AG04450 (cell line): ENCODE measurements around the gene FAM114A2. TPM values are rescaled to one million over a fixed set of nuclear protein-coding genes. Genes with fewer than 3 reads are reported as not detected.
A peak's percentile ranks its signal among the peaks of the same experiment; 100 is the strongest.

Experiments used
- CTCF ChIA-PET: fragments of 300-600, 350-600 bp; formaldehyde crosslinking; extraction: SDS; loops from one replicate; lab custom pipeline; 2022; ENCODE audit warnings: antibody characterized with exemption, inconsistent platforms; lab: Charles Lee
- POLR2A ChIA-PET: fragments of 350-600 bp; formaldehyde crosslinking; extraction: SDS; loops from one replicate; lab custom pipeline; 2021; ENCODE audit warnings: antibody characterized with exemption, inconsistent platforms; lab: Yijun Ruan, JAX
- DNase-seq: peaks from one replicate; pipeline ENCODE4 v3.0.0-alpha.2; 2011; ENCODE audit warnings: low read depth, low spot score
- H3K27ac ChIP-seq: one replicate; pipeline ENCODE4 v1.5.1; 2012; ENCODE audit warnings: low read depth, low read length, control low read depth
- H3K27me3 ChIP-seq: one replicate; pipeline ENCODE4 v1.6.0; 2012; ENCODE audit warnings: low read length; ENCODE audit not compliant: control insufficient read depth, insufficient read depth
- H3K4me3 ChIP-seq: 2 replicates; pipeline ENCODE4 v1.5.1; 2011; ENCODE audit warnings: mild to moderate bottlenecking, low read depth, low read length, control low read depth
- H3K9me3 ChIP-seq: 2 replicates; pipeline ENCODE4 v1.5.1; 2012; ENCODE audit warnings: low read length; ENCODE audit not compliant: control insufficient read depth, insufficient read depth
- polyA minus RNA-seq: library from RNA; depleted of rRNA, polyadenylated mRNA; stranded (reverse); fragments of >200 nt; gene quantifications from 2 replicates; pipeline ENCODE4 v1.2.3, GENCODE V29; 2011; rRNA and poly(A)+ RNA removed
- polyA plus RNA-seq: library from polyadenylated mRNA; depleted of rRNA; stranded (reverse); fragments of >200 nt; gene quantifications from 2 replicates; pipeline ENCODE4 v1.2.3, GENCODE V29; 2011; rRNA removed
- TF ChIP-seq, protein P1 (sequence below): IDR thresholded peaks from 2 replicates; pipeline ENCODE4 v1.5.1; 2011; ENCODE audit warnings: low read depth, low read length, control low read depth, inconsistent platforms

The FAM114A2 gene
- 19.4 and 23.8 TPM in 2 replicates for polyA plus RNA-seq
- 27.5 and 29.6 TPM in 2 replicates for polyA minus RNA-seq

GRCh38 chr5:154038707-154039457 is at the start of gene FAM114A2, which contains the start of gene MFAP3:
Gene FAM114A2, minus strand, starts transcription at chr5:154038910. Its CDS starts 3,957 bp downstream, at chr5:154034953.
Gene MFAP3, plus strand, starts transcription at chr5:154038967. Its CDS starts 10,756 bp downstream, at chr5:154049723.
- H3K27ac ChIP-seq = peak within 1 kb of the TSS; percentile 81
- no peaks in the 10 kb centered on the region for H3K9me3 ChIP-seq
- TF ChIP-seq, protein P1, sequence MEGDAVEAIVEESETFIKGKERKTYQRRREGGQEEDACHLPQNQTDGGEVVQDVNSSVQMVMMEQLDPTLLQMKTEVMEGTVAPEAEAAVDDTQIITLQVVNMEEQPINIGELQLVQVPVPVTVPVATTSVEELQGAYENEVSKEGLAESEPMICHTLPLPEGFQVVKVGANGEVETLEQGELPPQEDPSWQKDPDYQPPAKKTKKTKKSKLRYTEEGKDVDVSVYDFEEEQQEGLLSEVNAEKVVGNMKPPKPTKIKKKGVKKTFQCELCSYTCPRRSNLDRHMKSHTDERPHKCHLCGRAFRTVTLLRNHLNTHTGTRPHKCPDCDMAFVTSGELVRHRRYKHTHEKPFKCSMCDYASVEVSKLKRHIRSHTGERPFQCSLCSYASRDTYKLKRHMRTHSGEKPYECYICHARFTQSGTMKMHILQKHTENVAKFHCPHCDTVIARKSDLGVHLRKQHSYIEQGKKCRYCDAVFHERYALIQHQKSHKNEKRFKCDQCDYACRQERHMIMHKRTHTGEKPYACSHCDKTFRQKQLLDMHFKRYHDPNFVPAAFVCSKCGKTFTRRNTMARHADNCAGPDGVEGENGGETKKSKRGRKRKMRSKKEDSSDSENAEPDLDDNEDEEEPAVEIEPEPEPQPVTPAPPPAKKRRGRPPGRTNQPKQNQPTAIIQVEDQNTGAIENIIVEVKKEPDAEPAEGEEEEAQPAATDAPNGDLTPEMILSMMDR = no peak
- peak; percentile 45 for DNase-seq
- H3K4me3 ChIP-seq = peak within 1 kb of the TSS; percentile 93
- ChIA-PET POLR2A (interaction anchor here (0.6 to 1.5 kb wide), 7 partner anchors 10 to 821 kb away, joined by 3 to 10 read pairs (median 3); partner anchors contain the start of gene GALNT10), CTCF (interaction anchor here (0.6 to 2.2 kb wide), 6 partner anchors 9 to 601 kb away, joined by 3 to 6 read pairs (median 4); no protein-coding TSS in a partner anchor)
- no peaks in the 10 kb centered on the region for H3K27me3 ChIP-seq

GRCh38 chr5:154087260-154087659 is 48.5 kb upstream of the FAM114A2 start:
- CTCF ChIA-PET = interaction anchor here (1.9 kb wide), 1 partner anchor 15 kb away, joined by 9 read pairs; no protein-coding TSS in a partner anchor
- Histone ChIP-seq H3K4me3 (no peak overlapping the region), H3K27ac (no peak overlapping the region), H3K27me3 (peaks cover 11% of the 10 kb centered on the region), H3K9me3 (no peaks in the 10 kb centered on the region)
- TF ChIP-seq, protein P1 = no peak
- POLR2A ChIA-PET = no interaction called here
- DNase-seq = no peak

DNA sequence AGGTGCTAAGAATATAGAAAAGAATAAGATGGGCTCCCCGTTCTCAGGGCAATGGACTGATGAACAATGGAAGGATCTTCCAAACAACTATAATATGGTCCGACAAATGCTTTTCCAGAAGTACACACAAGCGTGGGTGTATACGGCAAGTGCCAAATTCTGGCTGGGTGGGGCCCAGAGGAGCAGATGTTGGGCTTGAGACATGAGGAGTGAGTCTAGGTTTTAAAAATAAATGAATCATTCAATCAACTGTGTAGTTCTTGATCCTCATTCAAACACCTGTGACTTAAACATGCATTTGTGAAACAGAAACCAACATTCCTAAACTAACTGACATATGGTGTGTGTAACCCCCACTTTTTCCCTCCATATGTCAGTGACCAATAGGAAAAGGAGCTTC is 47.9 kb upstream of the FAM114A2 start:
- H3K27ac ChIP-seq = no peak overlapping the region
- ChIA-PET CTCF (interaction anchor here (1.9 kb wide), 1 partner anchor 14 kb away, joined by 9 read pairs; no protein-coding TSS in a partner anchor), POLR2A (no interaction called here)
- no peak for DNase-seq
- no peak overlapping the region for H3K4me3 ChIP-seq
- H3K9me3 ChIP-seq = no peaks in the 10 kb centered on the region
- H3K27me3 ChIP-seq = peaks cover 12% of the 10 kb centered on the region
- TF ChIP-seq, protein P1 = no peak

GRCh38 chr5:154086146-154086545 is 47.4 kb upstream of the FAM114A2 start:
- H3K9me3 ChIP-seq = no peaks in the 10 kb centered on the region
- TF ChIP-seq, protein P1 = no peak
- no peak overlapping the region for H3K27ac ChIP-seq
- no peak overlapping the region for H3K4me3 ChIP-seq
- ChIA-PET CTCF (interaction anchor here (1.9 kb wide), 1 partner anchor 14 kb away, joined by 9 read pairs; no protein-coding TSS in a partner anchor), POLR2A (no interaction called here)
- H3K27me3 ChIP-seq = peaks cover 16% of the 10 kb centered on the region
- no peak for DNase-seq
